HS-5 (cell line): ENCODE results near the gene MAP3K10.

Source experiments
- DNase-seq: peaks from one replicate; pipeline ENCODE4 v3.0.0-alpha.2; 2012; ENCODE audit warnings: low read depth

Gene MAP3K10

DNA sequence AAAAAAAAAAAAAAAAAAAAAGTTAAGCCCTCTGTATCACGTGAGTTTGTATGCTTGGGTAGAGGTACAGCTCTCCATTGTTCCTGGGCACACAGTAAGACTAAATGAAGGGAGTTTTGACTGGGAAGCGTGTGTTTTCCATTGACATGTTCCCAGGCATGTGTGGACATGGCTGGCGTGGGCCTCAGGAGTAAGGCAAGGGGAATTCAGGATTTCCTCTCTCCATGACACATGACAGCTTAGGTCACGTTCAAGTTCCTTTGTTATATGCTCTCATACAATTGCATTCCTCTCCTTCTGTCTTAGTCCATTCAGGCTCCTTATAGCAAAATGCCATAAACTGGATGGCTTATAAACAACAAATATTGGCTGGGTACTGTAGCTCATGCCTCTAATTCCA, 17.1 kb upstream of the MAP3K10 start:
- DNase-seq = no peak

DNA sequence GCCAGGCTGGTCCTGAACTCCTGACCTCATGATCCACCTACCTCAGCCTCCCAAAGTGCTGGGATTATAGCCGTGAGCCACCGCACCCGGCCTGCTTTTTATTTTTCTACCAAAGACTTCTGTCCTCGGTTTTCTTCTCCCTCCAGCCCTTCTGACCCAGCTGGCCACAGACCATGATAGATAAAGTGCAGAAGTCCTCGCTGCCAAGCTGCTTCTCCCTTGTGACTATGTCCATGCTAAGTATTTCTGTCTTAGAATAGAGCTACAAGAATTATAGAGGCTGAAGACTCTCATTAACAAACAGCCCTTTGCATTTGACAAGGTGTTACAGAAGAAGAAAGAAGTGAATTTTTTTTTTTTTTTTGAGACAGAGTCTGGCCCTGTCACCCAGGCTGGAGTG, 15.4 kb upstream of the MAP3K10 start:
- no peak for DNase-seq

DNA sequence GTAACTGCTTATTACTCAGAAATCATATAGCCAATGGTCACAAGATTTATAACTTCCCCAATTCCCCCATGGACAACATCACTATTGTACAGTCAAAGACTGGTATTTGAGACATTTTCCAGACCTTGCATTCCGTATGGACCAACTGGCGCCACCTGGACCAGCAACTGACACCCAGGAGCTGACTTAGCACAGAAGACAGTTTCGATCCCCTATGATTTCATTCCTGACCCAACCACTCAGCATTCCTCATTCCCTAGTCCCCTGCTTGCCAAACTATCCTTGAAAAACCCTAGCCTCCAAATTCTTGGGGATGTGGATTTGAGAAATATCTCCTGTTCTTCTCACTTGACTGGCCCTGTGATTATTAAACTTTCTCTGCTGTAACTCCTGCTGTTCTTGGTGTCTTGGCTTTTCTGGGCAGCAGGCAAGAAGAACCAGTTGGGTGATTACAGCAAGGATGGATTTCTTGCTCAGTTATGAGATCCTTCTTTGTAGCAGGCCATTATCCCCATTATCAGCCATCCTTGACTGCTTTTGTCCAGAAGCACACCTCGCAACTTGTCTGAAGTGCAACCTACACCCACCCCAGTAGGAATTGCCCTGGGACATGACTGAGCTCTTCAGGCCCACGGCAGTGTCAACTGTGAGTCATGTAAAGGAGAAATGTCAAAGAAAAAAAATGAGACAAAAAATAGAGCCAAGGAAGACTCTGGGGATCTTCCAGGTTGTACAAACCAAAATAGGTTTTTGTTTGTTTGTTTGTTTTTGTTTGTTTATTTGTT, 13.7 kb upstream of the MAP3K10 start:
- DNase-seq = no peak

DNA sequence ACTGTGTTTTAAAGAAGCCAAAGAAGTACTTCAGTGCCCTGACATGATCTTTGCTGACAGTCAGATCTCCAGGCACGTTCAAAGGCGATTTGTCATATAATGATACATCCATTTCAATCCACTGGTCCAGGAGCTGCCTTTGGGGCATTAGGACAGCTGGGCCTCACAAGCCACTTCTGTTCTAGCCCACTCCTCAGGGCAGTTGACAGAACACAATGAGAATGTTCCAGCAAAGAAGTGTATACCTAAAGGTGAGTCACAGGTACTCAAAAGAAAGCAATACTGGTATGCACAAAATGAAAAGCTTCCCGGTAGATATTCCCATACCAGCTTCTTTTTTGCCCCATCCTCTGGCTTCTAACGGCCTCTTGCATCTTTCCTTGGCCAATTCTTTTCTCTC, 12.5 kb upstream of the MAP3K10 start:
- no peak for DNase-seq

DNA sequence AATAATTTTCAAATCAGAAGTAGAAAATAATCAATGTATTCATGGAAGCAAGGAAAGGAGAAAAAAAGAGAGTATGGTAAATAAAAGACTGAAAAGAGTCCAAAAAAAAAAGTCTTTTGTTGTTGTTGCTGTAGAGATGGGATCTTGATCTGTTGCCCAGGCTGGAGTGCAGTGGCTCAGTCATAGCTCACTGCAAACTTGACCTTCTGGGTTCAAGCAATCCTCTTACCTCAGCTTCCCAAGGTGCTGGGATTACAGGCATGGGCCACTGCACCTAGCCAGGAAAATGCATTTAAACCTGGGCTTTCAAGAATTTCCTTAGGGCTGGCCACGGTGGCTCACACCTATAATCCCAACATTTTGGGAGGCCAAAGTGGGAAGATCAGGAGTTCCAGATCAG, 7.0 kb upstream of the MAP3K10 start:
- DNase-seq = no peak

DNA sequence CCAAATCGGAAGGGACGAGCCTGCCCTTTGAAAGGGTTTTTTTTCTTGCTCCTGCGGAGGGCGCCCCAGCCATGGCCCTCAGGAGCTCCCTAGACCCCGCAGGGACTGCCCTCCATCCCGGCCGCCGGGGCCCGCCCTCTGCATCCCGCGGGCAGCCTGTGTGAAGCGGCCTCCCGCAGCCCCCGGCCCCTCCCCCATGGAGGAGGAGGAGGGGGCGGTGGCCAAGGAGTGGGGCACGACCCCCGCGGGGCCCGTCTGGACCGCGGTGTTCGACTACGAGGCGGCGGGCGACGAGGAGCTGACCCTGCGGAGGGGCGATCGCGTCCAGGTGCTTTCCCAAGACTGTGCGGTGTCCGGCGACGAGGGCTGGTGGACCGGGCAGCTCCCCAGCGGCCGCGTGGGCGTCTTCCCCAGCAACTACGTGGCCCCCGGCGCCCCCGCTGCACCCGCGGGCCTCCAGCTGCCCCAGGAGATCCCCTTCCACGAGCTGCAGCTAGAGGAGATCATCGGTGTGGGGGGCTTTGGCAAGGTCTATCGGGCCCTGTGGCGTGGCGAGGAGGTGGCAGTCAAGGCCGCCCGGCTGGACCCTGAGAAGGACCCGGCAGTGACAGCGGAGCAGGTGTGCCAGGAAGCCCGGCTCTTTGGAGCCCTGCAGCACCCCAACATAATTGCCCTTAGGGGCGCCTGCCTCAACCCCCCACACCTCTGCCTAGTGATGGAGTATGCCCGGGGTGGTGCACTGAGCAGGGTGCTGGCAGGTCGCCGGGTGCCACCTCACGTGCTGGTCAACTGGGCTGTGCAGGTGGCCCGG, 815 bp downstream of the MAP3K10 start:
- DNase-seq = no peak

DNA sequence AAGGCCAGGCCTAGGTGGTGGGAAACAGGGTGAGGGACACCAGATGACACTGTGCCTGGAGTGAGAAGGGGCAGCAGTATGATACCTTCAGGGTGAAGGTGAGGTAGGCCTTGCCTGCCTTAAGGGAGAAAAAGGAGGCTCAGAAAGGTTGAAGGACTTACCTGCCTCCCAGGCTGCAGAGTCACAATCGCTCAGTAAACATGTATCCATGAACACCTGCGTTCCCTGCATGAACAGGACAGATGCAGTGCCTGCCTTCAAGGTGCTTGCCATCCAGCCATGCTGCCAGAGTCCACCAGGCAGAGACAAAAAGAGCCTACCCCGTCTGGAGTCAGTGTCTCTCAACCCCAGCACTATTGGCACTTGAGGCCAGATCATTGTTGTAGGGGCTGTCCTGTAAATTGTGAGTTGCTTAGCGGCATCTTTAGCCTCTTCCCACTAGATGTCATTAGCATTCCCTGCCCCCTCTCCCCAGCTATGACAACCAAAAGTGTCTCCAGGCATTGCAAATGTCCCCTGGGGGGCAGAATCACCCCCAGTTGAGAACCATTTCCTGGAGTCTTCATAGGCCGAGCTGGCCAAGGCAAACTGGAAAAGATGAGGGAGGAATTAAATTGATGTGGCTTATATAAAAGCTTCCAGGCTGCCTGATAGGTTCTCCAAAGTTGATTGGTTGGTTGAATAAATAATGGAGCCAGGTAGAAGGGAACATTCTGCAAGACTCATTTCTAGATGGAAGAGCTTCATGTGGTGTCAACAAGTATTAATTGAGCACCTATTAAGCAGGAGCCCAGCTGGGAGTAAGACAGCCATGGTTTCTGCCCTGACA, 1.7 kb downstream of the MAP3K10 start:
- no peak for DNase-seq

DNA sequence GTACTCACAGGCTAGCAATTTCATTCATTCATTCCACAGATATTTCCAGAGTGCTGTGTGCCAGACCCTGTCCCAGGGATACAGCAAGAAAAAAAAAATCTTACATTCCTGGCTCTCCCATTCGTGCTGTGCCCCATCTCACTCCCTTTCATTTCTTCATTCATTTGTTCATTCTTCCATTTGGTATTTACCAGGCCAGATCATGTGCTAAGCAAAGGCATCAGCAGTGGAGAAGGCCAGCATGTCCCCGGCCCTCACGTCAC, 2.3 kb downstream of the MAP3K10 start:
- no peak for DNase-seq

DNA sequence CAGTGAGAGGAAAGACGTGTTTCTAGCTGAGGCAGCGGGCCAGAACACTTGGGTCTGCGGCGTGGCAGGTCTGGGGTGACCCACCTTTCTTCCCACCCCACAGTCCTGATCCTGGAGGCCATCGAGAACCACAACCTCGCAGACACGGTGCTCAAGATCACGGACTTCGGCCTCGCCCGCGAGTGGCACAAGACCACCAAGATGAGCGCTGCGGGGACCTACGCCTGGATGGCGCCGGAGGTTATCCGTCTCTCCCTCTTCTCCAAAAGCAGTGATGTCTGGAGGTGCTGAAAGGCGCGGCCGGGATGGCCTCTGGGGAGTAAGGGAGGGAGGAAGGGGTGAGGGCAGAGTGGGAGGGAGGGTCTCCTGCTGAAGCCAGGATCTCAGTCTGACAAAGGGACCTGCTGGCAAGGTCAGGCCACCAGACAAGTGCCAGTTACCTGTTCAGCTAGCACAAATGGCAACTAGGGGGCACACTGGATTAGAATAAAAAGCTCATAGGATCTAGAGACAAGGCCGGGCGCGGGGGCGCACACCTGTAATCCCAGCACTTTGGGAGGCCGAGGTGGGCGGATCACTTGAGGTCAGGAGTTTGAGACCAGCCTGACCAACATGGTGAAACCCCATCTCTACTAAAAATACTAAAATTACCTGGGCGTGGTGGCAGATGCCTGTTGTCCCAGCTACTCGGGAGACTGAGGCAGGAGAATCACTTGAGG, 7.2 kb downstream of the MAP3K10 start:
- no peak for DNase-seq

DNA sequence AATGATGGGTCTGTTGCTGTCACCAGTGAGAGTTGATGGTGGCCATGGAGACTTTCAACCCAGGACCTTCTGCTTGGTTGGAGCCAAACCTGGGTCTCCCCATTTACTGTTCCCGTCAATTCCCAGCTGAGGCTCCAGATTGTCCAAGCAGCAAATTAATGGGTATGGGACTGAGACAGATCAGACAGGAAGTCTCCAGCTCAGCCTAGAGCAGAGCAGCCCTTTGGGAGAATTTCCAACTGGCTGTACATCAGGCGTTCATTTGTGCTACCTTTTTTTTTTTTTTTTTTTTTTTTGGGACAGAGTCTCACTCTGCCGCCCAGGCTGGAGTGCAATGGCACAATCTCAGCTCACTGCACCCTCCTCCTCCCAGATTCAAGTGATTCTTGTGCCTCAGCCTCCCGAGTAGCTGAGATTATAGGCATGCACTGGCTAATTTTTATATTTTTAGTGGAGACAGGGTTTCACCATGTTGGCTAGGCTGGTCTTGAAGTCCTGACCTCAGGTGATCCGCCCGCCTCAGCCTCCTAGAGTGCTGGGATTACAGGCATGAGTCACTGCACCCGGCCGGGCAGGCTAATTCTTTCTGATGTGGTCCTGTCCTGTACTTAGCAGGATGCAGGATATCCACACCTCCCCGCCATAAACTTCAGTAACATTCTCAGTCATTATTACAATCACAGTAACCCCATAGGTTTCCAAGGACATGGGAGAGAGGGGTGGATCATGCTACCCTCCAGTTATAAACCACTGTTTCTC, 9.3 kb downstream of the MAP3K10 start:
- DNase-seq = no peak

DNA sequence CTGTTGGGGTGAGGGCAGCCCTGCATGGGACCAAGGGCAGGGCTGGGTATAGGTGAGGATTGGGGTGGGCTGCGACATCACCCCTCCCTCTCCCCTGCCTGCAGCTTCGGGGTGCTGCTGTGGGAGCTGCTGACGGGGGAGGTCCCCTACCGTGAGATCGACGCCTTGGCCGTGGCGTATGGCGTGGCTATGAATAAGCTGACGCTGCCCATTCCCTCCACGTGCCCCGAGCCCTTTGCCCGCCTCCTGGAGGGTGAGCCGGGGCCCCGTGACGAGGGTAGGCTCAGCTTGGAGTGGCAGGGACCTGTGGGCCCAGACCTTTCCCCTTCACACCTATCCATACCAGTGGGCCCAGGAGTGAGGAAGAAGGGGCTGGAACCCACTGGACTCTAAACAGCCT, 13.2 kb downstream of the MAP3K10 start:
- no peak for DNase-seq

DNA sequence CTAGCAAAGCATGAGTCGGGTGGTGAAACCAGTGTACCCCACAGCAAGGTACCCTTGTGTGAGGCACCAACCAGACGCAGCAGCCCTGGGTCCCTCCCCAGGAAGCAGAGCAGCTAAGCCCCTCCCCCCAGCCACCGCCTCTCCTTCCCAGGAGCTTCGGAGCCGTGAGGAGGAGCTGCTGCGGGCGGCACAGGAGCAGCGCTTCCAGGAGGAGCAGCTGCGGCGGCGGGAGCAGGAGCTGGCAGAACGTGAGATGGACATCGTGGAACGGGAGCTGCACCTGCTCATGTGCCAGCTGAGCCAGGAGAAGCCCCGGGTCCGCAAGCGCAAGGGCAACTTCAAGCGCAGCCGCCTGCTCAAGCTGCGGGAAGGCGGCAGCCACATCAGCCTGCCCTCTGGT, 14.5 kb downstream of the MAP3K10 start:
- DNase-seq = no peak

DNA sequence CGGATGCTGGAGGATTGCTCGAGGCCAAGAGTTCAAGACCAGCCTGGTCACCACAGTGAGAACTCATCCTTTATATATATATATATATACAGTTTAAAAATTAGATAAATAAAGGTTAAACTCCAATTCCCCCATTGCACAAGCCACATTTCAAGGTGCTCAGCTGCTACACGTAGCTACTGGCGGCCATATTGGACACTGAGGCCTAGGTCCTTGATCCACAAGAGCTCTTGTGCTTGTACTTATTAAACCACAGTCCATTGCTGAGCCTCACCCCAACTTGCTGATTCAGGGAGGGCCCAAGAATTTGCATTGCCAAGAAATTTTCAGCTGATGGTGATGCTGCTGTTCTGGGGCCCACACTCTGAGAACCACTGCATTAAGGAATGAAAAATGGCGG, 17.4 kb downstream of the MAP3K10 start:
- no peak for DNase-seq

DNA sequence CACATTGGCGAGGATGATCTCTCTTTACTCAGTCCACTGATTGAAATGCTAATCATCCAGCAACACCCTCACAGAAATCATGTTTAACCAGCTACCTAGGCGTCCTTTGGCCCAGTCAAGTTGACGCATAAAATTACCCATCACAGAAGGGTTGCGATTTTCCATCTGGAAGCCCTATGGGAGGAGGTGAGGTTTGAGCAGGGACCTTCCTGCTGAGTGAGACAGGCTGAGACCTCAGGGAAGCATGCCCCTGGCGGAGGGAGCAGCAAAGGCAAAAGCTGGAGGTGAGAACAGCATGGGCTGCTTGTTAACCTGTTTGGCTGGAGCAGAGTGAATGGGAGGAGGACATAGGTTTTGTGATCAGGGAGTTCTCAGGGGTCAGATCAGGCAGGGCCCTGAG, 19.7 kb downstream of the MAP3K10 start:
- no peak for DNase-seq

DNA sequence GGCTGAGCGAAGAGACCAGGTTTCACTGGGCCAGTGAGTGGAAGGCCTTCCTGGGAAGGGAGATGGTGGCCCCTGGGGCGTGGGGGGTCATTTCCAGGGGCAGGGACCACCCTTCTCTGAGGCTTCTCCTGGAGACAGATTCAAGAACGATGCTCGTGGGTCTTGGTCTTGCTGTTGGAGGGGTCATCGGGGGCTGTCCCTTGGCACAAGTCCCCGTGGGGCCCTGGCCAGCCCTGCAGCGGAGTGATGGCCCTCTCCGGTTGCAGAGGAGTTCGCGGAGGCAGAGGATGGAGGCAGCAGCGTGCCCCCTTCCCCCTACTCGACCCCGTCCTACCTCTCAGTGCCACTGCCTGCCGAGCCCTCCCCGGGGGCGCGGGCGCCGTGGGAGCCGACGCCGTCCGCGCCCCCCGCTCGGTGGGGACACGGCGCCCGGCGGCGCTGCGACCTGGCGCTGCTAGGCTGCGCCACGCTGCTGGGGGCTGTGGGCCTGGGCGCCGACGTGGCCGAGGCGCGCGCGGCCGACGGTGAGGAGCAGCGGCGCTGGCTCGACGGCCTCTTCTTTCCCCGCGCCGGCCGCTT, 22.1 kb downstream of the MAP3K10 start:
- DNase-seq = no peak

DNA sequence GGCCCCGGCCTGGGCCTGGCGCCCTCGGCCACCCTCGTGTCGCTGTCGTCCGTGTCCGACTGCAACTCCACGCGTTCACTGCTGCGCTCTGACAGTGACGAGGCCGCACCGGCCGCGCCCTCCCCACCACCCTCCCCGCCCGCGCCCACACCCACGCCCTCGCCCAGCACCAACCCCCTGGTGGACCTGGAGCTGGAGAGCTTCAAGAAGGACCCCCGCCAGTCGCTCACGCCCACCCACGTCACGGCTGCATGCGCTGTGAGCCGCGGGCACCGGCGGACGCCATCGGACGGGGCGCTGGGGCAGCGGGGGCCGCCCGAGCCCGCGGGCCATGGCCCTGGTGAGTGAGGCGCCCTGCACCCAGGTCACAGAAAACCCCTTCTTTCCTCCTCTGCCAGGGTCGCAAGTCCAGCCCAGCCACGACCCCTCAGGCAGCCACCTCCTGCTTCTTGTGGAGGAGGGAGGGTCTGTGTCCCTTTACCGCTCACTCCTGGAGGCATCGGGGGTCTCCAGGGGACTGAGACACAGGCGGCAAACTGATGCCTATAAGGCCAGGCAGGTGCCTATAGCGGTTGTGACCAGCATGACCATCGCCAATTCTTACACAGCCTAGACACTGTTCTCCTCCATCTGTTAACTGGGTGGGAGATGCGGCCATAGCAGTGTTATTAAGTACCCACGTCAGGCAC, 22.8 kb downstream of the MAP3K10 start:
- no peak for DNase-seq

DNA sequence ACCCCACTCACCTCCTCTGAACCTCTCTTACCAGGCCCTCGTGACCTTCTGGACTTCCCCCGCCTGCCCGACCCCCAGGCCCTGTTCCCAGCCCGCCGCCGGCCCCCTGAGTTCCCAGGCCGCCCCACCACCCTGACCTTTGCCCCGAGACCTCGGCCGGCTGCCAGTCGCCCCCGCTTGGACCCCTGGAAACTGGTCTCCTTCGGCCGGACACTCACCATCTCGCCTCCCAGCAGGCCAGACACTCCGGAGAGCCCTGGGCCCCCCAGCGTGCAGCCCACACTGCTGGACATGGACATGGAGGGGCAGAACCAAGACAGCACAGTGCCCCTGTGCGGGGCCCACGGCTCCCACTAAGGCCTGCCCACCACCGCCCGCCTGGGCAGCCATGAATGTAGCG, 23.7 kb downstream of the MAP3K10 start:
- no peak for DNase-seq

DNA sequence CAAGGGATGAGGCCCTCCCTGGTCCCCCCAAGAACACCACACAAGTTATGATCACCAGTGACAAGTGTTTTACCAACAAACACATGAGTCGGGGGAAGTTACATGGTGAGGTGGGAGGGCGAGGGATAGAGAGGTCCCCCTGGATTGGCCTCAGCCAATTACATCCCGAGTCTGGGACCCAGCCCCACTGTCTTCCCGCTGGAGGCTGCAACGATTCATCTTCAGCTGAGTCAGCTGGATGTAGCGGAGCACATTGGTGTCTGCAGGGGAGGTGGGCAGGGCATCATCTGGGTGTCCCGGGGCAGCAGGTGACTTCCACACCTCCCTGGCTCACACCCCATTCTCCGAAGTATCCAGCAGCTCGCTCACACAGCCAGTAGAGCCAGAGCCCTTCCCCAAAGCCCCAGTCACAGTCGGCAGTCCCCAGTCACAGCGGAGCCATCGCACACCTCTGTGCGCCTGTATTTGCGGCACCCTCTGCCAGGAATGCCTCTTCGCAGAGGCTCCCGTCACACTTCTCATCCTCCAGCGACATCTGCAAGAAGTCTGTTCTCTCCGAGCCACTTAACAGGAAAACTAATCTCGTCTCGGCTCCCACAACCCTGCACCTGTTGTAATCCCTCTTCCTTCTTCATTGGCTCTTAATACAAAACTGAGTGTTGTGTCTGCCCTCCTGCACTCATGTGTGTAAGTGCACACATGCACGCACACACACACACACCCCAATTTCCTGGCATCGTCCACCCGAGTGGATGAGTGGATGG, 25.0 kb downstream of the MAP3K10 start:
- DNase-seq = no peak

DNA sequence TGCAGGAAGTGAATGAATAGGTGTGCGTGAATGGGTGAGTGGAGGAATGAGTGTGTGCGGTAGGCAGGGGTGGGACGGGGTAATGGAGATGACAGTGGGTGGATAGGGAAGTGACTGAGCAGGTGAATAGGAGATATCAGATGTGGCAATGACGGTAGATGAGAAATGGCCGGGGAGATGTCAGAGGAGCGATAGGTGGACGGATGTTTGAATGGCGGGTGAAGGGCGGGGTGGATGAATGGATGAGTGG, 25.5 kb downstream of the MAP3K10 start:
- DNase-seq = no peak
